Measurements from ENCODE around the gene CIB1.

Gene CIB1

DNA sequence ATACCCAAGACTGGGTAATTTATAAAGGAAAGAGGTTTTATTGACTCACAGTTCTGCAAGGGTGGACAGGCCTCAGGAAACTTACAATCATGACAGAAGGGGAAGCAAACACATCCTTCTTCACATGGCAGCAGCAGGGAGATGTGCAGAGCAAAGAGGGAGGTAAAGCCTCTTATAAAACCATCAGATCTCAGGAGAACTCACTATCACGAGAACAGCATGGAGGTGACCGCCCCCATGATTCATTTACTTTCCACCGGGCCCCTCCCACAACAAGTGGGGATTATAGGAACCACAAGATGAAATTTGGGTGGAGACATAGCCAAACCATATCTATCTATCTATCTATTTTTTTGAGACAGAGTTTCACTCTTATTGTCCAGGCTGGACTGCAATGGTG lies 5.6 kb upstream of the CIB1 start:
- no peak for DNase-seq

DNA sequence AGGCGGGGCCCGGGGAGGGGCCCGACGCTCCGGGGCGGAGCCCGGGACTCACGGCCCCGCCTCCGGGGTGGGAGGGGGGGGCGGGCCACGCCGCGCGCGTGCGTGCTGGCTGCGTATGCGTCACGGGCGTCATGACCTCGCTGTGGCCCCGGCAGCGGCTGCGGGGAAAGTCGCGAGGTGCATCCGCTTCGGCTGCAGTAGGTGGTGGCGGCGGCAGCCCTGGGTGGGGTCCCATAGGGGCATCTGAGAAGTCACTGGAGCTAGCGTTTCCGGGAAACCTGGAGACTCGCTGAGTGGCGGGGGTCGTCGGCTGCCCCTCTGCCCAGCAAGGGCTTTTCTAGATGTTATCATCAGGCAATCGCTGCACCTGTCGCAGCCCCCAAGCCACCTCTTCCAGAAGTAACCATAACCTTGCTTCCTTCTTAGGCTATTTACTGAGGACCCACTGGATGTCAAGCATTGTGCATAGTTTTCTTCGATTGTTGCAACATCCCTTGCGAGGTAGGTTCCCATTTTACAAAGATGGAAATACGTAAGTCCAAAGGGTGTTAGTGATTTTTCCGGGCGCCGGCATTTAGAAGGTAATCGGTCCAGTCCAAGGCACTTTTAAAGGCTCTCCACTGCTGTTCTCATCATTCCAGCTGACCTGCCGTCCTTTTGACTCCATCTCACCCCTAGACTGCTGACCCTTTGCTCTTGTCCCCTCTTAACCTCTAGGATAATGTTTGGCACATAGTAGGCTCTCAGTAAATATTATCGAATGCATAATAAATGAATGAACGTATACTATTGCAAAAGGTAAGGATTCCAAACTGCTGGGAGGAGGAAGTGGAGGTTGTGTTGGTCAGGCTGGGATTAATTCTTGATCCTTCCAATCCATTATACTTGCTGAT lies 601 bp upstream of the CIB1 start, which contains the start of gene GDPGP1:
TSS of gene GDPGP1 (plus strand) at position 114 of the 893 bp plus-strand sequence. CDS start 6,700 bp downstream, outside the sequence.
- no peak for DNase-seq

DNA sequence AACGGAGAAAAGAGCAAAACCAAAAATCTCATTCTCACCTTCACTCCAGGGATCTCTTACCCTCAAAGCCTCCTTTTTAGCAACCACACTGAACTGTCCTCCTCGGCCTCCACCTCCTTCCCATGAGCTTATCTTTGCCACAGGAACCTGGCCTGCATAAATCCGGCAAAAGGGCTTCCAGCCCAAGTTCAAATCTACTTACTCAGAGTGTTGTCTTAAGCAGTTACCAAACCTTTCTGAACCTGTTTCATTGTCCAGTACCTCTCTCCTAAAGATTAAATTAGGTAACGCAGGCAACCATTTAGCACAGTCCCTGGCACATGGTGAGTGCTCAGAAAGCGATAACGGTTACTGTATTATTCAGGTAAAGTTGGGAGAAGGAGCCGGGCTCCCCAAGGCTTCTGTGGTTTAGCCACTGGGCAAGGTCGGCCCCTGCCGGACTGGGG lies 777 bp downstream of the CIB1 start:
- DNase-seq, result no peak

DNA sequence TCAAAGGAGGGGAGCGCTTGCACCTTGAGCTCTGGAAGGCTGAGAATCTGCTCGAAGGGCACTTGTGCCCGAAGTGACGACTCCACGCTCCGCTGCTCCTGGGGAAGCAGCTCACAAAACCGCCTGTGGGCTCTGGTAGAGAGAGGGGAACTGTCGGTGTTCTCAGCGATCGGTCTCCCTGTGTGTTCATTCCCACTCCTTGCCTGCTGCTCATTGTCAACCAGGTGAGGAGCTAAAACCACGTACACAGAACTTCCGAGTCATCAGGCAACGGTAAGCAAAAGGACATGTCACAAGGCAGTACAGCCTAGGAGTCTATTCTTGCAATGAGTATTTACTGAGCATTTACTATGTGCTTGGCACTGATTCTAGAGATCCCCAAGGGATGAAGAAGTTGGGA lies 1.5 kb downstream of the CIB1 start:
- DNase-seq, result no peak

DNA sequence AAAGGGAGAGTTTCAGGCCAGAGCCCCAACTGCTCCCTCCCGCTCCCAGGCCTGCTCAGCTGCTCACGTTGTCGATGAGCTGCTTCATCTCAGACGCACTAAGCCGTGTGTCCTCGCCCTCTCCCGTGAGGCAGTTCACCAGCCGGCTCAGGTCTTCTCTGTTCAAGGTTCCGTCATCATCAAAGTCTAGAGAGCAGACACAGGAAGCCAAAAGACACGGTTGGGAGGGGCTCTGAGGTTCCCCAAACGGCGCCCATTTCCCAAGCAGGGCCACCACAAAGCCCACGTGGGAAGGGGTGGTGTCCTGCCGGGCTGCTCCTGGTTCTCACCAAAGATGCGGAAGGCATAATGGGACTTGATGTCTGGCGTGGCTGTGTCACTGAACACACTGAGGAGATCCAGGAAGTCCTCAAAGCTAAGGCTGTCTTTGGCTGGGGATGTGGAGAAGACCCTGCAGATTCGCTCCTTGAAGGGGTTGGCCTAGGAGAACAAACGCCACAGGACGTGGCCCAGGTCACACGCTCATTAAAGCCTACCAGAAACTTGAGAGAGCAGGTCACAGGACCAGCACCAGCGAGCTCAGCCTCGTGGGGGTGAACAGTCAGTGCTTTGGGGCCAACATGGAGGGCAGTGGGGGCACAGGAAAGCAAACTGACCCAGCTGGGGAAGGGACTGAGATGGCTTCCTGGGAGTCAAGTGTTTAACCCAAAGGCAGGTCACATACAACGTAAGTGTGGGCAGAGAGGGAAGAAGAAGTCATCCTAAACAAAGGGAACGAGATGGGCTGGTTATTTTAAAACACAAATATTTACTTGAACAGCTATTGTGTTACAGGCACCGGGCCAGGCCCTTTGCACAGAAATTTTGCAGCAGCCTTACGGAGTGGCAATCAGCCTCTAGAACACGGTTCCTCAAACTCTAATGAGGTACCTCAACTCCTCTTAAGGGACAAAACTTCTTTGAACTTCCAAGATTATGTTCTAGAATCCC lies 2.4 kb downstream of the CIB1 start:
- DNase-seq, result peak; percentile 66

DNA sequence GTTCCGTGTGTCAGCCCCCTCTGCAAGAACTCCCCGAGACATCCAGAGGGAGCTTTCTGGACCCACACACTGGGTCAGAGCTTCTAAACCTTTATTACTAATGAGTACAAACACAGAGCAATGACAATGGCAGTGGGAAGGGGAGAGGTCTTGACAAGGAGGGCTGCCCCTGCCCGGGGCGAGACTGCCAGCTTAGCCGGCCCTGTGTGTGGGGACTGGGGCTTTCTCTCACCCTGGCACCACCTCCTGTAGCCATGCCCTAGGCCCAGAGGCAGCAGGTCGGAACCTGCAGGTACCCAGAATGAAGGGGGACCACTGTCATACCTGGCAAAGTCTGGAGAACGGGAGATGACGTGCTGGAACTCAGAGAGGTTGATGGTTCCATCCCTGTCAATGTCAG lies 3.1 kb downstream of the CIB1 start:
- no peak for DNase-seq

DNA sequence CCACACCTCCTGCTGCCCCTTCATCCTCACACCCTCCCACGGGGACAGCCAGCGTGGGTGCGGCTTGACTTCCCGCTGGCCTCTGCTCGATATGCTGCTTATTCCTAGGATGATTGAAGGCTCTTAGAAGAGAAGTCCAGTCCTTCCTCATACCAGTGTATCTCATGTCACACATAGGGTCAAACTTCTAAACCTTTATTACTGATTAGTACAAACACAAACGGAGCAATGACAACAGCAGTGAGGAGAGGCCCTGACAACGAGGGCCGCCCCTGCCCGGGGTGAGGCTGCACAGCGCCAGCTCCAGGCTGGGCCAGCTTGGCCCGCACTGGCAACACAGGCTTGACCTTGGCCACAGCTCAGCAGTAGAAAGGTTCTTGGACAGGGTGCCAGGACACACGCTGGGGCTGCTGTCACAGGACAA lies 3.7 kb downstream of the CIB1 start:
- DNase-seq, result no peak

DNA sequence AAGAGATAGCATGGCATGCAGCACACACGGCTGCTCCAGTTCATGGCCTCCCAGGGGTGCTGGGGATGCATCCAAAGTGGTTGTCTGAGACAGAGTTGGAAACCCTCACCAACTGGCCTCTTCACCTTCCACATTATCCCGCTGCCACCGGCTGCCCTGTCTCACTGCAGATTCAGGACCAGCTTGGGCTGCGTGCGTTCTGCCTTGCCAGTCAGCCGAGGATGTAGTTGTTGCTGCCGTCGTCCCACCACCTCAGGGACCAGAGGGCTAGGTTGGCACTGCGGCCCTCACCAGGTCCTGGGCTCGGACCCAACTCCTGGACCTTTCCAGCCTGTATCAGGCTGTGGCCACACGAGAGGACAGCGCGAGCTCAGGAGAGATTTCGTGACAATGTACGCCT lies 4.8 kb downstream of the CIB1 start:
- no peak for DNase-seq

DNA sequence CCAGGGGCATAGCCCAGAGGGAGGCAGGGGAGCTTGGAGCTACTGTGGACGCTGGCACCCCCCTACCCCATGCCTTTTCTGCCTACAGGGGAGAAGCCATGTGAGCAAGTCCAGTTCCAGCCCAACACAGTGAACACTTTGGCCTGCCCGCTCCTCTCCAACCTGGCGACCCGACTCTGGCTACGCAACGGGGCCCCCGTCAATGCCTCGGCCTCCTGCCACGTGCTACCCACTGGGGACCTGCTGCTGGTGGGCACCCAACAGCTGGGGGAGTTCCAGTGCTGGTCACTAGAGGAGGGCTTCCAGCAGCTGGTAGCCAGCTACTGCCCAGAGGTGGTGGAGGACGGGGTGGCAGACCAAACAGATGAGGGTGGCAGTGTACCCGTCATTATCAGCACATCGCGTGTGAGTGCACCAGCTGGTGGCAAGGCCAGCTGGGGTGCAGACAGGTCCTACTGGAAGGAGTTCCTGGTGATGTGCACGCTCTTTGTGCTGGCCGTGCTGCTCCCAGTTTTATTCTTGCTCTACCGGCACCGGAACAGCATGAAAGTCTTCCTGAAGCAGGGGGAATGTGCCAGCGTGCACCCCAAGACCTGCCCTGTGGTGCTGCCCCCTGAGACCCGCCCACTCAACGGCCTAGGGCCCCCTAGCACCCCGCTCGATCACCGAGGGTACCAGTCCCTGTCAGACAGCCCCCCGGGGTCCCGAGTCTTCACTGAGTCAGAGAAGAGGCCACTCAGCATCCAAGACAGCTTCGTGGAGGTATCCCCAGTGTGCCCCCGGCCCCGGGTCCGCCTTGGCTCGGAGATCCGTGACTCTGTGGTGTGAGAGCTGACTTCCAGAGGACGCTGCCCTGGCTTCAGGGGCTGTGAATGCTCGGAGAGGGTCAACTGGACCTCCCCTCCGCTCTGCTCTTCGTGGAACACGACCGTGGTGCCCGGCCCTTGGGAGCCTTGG lies 5.6 kb downstream of the CIB1 start:
- no peak for DNase-seq

DNA sequence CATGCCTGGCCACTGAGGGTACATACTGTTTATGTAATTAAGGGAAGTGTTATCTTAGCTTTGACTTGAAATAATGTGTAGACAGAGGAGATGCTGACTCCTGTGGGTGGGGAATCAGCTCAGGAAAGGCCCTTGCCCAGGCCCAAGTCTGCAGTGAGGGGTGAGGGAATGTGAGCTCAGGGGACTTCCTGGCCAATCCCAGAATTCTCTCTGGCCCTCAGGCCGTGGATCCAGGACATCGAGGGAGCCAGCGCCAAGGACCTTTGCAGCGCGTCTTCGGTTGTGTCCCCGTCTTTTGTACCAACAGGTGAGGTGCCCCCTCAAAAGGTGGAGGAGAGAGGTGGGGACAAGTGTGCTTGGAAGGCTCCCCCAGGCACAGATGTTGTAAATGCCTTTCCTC lies 6.4 kb downstream of the CIB1 start:
- no peak for DNase-seq

DNA sequence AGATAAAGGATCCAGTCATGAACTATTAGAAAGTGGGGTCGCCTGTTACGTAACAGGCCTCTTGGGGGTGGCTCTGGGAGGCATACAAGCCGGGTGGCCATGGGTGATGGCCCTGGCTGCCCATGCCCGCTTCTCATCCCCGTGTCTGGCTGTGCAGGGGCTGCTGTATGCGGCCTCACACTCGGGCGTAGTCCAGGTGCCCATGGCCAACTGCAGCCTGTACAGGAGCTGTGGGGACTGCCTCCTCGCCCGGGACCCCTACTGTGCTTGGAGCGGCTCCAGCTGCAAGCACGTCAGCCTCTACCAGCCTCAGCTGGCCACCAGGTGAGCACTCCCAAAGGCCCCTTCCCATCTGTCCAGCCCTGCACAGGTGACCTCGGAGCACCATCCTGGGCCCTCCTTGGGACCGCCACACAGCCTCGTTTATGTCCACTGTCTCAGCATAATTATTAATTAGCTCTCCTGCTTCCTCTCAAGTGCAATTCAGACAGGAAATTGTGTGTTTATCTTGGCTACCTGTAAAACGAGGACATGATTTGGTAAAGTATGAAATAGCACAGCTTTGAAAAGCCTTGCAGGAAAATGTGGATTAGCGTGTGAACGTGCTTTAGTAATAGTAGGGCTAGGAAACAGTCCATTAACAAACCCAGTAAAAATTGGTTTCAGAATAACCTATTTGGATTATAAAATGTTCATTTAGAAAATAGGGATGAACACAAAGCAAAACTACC lies 8.1 kb downstream of the CIB1 start:
- no peak for DNase-seq

DNA sequence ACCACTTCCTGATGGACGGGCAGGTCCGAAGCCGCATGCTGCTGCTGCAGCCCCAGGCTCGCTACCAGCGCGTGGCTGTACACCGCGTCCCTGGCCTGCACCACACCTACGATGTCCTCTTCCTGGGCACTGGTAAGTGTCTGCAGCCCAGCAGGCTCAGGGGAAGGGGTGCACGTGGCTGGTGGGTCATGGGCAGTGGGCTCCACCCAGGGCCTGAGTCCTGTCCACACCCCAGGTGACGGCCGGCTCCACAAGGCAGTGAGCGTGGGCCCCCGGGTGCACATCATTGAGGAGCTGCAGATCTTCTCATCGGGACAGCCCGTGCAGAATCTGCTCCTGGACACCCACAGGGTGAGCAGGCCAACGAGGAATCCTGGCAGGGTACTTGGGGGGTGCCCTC lies 8.7 kb downstream of the CIB1 start:
- no peak for DNase-seq

DNA sequence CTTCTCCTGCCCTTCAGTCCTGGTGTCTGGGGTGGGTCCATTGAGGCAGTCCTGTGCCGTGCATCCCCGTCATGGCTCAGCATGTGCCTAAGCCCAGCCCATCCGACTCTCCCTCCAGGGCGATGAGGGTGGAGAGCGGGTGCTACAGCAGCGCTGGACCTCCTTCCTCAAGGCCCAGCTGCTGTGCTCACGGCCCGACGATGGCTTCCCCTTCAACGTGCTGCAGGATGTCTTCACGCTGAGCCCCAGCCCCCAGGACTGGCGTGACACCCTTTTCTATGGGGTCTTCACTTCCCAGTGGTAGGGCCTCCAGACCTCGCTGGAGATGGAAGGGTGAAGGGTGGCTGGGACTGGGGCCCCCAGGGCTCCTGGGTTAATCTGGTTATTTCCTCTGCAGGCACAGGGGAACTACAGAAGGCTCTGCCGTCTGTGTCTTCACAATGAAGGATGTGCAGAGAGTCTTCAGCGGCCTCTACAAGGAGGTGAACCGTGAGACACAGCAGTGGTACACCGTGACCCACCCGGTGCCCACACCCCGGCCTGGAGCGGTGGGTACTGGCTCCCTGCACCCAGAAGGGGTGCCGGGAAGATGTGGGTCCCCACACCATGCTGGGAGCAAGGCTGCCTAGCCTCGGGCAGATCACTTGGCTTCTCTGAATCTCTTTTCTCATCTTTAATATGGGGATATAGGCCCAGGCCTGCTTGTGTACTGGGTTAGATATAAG lies 10.1 kb downstream of the CIB1 start:
- DNase-seq, result no peak

DNA sequence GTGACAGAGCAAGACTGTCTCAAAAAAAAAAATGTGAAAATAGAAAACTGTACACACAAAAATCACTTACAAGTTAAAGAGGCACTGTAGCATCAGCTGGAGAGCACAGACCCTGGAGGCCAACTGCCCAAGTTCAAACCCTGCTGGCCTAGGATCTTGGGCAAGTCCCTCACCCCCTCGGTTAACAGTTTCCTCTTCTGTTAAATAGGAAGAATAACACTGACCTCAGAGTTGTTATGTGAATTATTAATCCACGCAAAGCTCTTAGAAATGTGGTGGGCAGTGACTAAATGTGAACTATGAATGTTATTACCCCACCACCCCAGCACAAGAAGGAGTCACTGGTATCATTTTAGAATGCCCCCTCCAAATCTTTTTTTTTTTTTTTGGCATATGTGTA lies 11.2 kb downstream of the CIB1 start:
- no peak for DNase-seq

DNA sequence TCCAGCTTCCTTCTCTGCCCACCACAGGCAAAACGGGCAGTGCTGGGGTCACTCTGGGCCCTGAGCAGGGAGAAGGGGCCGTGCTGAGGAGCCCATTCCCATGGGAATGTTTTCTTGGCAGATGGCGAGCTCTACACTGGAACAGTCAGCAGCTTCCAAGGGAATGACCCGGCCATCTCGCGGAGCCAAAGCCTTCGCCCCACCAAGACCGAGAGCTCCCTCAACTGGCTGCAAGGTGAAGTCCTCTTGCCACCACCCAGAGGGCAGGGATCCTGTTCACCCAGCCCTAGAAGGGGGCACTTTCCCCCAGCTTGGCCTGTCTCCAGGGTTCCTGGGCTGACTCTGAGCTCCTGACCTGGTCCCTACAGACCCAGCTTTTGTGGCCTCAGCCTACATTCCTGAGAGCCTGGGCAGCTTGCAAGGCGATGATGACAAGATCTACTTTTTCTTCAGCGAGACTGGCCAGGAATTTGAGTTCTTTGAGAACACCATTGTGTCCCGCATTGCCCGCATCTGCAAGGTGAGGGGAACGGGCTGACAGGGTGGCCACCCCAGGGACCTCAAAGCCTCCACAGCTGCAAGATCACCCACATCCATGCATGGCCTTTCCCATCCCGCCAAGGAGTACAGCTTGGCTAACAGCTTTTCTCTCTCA lies 12.4 kb downstream of the CIB1 start:
- DNase-seq, result peak in 1 of 2 donors; percentile 44

DNA sequence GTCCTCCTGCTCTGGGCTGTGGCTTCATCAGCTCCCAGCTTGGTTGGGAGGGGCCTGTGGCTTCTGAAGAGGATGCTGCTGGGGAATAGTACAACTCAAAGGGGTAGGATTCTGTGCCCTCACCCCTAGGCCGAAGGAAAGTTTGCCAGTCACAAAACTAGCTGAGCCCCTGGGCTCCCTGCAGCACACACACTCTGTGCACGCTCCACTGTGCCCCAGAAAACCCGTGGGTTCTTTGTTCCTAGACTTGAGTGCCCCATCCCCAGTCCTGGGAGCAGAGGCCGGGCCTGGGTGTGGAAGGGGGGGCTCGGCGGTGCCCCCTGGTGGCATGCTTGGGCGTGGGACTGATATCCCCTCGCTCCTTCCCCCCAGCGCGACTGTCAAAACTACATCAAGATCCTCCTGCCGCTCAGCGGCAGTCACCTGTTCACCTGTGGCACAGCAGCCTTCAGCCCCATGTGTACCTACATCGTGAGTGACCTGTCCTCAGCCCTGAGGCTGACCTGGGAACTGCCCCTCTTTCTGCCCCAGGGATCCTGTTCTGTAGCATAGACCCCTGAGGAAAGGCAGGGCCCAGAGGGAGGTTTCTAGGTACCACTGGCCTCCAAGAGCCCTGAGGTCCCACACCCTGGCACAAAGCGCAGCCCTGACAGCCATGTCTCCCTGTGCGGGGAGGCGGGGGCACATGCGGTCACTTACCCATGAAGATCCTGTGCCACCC lies 14.2 kb downstream of the CIB1 start:
- peak; percentile 71 to 72 for DNase-seq

DNA sequence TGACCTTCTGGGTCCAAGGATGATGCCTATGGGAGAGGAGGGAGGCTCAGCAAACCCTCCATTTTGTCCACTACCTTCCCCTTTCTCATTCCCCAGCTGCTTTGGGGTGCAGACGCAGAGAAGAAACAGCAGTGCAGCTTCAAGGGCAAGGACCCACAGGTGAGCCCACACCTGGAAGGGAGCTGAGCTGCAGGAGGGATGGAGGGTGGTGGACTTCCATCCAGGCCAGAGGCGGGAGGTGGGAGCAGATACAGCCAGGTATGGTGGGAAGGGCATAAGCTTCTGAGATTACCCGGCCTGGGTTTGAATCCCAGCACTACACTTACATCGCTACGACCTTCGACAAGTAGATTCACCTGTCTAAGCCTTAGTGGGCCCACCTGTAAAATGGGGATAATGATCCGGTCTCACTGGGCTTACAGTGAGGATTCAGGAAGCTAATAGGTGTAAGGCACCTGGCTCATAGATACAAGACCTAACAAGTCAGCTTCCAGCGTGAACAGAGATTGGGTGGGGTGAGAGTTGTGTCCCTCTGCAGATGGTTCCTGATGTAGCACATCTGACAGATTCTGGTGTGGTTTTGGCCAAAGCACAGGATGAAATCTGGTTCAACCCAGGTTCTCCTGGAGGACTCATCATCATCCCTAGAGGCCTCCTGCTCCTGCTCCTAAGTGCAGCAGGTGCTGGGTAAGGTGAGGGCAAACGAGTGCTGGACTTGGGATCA lies 15.9 kb downstream of the CIB1 start:
- no peak for DNase-seq

DNA sequence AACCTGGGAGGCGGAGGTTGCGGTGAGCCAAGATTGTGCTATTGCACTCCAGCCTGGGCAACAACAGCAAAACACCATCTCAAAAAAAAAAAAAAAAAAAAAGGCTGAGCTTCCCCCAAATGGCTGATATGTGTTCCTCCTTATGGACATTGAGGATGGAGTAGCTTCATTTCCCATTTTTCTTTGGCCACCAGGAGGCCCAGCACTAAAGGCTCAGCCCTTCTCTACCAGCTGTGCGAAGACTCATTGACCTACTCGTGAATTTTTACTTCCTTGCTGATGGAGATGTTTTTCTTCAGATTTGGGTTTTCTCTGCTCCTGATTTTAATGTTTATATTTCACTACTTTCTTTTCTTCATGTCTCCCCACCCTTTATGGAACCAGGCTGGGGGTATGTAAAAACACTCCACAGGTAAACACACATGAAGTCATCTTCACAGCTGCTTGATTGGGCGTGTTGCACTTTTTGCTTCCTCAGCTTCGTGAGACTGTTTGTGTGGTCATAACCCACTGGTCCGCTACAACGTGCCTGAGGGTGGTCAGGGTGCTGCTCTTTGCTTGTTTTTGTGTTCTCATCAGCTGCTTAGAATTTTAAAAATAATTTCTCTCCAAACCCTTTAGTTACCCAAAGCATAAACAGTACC lies 19.1 kb downstream of the CIB1 start:
- DNase-seq, result no peak
